ENCODE data around the gene COPS9.

COPS9 gene

DNA sequence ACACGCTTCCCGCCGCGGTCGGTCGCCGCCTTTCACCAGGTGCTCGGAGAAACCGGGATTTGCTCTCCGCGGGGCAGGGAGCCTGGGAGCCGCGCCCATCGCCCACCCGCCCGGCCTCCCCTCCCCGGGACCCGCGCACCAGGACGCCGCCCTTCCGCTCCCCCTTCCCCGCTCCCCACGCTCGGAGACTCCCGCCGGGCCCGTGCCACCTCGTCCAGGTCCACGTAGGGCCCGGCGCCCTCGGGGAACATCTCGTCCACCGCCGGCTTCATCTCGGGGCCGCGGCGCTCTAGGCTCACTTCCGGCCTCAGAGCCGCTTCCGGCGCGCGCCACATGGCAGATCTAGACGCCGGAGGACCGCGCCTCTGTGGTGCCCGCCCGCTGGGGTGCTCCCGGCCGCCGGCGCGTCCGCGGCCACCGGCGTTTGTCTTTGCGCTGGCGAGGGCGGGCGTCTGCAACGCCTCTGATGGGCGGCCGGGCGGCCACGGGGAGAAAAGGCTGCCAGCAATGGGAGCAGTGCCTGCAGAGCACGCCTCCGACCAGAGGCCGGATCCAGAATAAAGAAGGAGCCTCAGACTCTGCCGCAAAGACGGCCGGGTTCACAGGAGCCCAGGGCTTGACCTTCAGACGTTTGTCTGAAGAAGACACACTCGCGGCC is at the start of gene COPS9:
TSS of gene COPS9 (minus strand) at position 293 of the 658 bp plus-strand sequence. CDS start at position 272, 21 bp downstream.
- in situ Hi-C loops (cut with HindIII; ENCODE audit: low sequenced_read_pairs): no loop called here

DNA sequence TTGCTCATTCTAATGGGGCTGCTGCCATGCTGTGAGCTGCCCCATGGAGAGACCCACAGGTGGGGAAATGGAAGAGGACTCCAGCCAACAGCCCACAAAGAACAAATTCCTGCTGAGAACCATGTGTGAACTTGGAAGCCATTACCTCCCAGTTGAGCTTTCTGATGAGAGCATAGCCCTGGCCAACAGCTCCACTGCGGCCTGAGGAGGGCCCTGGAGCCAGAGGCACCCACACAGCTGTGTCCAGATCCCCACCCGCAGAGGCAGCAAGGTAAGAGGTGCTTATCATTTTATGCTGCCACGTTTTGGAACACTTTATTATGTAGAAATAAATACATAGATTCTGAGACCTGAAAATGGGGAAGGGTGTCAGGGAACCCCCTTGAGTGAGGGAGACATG is 48.6 kb upstream of the COPS9 start:
- in situ Hi-C loops (cut with HindIII; ENCODE audit: low sequenced_read_pairs): no loop called here

DNA sequence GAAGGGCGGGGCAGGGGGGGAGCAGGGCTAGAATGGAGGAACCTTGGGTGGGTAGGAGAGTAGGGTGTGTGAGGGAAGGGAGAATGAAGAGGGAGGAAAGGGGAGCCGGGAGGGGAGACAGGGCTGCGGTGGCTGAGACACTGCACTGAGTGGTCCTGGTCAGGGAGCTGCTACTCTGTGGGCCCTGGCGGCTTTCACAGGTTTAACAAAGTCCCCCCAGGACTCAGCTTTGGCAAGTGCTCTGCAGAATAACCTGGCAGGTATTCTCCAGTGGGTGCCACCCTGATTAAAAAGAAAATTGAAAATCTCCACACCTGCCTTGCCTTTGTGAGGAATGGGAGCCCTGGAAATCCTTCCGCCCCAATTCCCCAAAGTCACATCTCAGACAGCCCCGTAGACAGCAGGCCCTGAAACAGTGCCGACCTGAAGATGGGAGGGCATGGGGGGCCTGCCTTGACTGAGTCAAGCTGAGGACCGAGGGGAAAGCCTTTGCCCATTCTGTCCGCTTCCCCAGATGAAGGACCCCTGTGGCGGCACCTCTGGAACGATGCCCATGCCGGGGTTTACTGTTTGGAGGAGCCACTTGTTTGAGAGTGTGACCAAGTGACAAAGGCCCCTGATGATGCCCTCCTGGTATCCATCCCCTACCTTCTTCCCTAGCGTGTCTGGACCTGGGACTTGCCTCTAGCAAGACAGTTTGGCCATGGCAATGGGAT is 47.9 kb upstream of the COPS9 start:
- in situ Hi-C loops (cut with HindIII; ENCODE audit: low sequenced_read_pairs): no loop called here

DNA sequence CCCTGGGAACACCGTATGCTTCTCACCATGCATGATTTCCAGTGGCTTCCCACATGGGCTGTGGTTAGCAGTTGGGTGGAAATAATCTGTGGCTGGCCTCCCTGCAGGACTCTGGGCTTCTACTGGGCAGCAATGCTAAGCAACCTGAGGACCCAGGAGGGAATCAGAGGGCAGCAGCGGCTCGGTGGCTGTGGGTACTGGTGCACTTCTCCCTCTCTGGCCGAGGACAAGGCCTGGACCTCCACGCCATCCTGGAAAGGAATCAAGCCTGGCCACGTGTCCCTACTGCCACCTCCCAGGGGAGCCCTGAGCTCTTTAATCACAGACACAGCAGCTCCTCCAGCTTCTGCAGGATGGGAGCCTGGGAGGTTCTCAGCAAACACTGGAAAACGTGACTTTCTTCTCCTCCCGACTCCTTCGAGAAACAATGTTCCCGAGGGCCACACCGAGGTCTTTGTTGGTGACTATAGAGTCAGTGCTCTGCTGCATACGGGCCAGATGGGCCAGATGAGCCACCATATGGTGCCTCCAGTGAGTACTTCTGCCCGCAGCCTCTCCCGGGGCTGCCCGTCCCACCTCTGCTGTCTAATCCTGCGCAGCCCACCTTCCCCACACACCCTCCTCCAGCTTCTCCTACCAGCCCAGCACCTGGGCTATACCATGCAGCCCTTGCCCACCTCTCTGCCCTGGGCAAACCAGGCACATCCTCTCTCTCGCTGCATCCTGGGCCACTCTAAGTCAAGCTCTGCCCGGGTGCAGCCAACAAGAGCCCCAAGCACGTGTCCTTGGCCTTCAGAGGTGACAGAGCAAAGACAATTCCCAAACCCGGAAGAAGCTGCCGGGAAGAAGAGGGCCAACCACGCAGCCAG is 47.1 kb upstream of the COPS9 start:
- in situ Hi-C loops (cut with HindIII; ENCODE audit: low sequenced_read_pairs): no loop called here

DNA sequence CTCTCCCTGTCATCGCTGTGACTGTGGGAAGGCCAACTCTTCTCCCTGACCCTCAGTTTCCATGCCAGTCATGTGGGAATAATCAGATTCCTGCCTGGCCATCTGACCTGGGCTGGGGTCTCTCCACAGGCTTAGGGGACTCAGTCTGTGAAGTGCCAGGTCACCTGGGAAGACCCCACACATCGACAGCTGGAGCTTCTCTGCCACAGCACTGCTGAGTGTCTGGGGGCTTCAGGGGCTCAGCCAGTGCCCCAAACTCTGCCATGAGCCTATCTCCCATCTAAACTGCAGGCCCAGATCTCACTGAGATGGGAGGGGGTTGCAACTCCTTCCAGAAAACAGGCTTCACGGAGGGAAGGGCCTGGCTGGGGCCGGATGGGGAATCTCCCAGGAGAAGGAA is 46.4 kb upstream of the COPS9 start:
- in situ Hi-C loops (cut with HindIII; ENCODE audit: low sequenced_read_pairs): no loop called here

DNA sequence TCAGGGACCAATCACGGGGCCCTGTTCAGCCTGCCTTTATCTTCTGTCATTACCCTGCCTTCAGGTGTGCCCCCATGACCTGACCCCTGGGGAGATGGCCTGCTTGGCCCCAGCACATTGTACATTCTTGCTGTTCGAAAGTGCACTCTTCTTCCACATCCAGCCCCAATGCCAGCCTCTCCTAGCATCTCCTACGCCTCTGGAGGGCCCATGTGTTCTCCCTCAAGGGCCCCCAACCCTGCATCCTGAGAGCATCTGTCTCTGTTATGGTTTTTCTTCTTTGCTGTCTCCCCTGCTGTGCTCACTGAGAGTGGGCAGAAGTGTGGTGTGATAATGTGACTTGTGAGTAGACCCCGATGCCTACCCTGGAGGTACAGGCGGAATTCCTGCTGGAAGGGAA is 45.9 kb upstream of the COPS9 start:
- in situ Hi-C loops (cut with HindIII; ENCODE audit: low sequenced_read_pairs): no loop called here

DNA sequence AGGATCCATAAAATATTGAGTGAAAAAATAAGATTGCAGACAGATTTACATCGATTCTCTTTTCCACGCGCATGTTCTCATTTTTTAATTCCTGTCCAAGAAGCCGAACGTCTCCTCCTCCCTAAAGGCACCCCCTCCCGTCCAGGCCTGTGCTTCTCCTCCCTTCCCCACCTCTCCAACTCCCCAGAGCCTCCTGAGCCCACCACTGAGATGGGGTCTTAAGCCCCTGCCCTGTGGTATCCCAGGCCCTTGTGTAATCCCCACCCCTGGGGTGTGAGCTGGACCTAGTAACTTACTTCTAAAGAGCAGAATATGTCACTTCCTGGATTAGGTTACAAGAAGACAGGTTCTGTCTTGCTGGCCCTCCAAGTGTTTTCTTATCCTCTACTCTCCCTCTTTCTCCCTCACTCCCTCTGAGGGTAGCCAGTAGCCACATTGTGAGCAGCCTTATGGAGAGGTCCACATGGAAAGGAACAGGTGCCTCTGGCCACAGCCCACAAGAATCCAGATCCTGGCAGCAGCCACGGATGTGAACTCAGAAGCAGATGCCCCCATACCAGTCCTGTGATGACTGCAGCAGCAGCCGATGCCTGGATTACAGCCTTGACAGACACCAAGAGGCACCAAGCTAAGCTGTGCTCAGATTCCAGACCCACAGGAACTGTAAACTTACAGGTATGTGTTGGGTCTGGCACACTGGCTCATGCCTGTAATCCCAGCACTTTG is 44.0 kb upstream of the COPS9 start:
- in situ Hi-C loops (cut with HindIII; ENCODE audit: low sequenced_read_pairs): no loop called here

DNA sequence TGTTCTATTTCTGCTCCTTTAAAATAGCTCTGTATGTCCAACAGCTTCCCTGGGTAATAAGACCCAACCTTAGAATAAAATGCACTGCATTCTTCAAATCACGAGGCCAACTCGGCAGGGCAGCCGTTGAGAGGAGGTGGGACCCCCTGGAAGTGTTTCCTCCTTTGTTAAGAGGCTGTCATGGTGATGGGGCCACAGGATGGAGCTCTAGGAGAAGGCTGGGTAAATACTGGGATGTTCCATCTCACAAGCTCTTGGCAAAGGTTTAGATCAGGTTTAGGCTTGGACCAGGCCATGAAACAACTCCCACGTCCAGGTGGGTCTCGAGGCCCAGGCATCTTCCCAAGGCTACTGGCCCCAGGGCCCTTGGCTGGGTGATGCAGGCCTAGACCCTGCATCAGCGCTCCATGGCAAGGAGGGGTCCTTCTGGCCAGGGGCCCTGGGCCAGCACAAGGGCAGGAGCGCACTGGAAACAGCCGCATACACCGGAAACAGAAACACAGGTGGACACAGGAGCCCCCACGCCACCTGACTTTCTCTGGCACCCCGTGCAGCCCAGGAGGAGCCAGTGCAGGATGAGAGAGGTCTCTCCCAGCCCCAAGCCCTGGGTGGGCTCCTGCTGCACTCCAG is 43.2 kb upstream of the COPS9 start:
- in situ Hi-C loops (cut with HindIII; ENCODE audit: low sequenced_read_pairs): no loop called here

DNA sequence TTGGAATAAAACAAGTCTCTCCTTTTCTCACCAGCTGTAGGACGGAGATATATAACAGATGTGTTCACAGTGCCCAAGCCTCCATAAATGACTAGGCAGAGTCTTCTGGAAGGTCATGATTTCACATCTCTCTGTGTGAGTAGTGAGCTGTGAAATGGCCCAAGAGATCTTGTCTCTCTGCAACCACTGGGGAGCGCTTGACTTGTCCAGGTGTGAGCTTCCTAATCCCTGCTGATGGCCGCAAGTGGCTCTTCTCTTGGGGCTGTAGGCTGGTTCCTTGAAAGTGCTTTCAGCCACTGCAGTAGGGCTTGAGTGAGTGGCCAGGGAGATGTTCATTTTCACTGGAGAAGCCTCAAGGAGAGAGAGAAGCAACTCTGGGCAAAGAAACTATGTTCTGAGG is 42.5 kb upstream of the COPS9 start:
- in situ Hi-C loops (cut with HindIII; ENCODE audit: low sequenced_read_pairs): no loop called here

DNA sequence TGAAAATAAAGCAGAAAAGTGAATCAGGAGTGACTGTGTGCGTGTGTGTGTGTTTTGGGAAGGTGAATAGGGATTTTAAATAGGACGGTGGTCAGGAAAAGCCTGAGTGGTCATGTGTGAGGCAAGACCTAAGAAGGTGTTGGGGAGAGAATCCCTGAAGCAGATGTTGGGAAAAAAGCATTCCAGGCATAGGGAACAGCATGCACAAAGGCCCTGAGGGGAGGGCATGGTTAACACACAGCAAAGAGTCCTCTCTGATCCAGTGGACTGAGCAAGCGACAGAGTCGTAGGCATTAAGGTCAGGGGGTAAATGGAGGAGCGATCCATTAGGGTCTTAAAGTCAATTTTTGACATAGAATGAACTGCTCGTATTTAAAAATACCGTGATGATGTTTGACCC is 38.4 kb upstream of the COPS9 start:
- in situ Hi-C loops (cut with HindIII; ENCODE audit: low sequenced_read_pairs): no loop called here

DNA sequence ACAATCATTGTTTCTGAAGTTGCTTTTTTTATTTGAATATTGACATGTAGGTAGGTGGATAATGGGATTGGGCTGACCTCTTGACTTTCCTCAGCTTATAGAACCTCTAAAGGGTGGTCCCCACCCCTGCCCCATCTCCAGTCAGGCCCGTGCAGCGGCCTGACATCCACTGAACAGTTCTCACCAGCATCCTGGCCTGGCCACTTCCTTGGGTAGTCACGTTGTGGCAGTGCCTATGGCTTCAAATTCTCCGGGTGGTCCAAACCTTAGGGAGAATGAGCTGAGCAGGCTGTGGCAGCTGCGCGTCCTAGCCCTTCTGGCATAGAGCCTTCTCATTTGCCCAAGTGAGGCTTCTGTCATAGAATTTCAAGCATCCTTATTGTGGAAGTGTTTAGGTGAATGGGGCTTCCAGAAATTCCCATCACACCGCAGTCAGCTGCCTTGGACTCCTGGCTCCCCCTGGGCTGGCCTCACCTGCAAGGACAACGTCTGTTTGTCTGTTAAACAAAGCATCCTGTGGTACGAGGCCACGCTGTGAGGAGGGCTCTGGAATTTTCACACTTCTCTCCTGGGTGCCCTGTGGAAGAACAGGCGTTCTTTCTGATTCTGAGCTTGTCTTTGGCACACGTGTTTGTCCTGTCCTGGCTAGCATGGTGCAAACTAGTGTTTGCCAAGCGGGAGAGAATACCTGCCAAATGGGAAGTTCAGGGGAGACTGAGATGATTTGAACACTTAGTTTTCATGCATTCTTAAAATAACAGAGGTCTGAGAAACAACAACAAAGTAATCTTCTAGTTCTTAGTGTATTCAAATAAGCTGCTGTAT is 36.2 kb upstream of the COPS9 start:
- in situ Hi-C loops (cut with HindIII; ENCODE audit: low sequenced_read_pairs): no loop called here

DNA sequence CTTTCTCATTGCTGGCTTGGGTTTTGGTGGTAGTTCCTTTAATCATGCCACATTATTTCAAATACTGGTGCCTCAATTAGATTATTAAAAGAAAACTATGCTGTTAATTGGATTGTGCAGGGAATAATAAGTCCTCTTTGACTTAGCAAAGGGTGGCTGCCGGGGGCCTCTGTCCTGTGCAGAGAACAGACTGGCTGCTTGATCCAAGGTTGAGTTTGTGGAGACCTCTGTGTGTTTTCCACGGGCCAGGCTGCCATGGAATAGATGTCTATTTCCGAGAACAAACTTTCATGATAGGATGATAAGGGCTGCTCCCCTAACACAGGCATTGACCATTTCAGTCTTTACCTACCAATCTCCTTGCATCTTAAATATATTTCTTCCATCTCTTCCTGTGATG is 34.8 kb upstream of the COPS9 start:
- in situ Hi-C loops (cut with HindIII; ENCODE audit: low sequenced_read_pairs): no loop called here

DNA sequence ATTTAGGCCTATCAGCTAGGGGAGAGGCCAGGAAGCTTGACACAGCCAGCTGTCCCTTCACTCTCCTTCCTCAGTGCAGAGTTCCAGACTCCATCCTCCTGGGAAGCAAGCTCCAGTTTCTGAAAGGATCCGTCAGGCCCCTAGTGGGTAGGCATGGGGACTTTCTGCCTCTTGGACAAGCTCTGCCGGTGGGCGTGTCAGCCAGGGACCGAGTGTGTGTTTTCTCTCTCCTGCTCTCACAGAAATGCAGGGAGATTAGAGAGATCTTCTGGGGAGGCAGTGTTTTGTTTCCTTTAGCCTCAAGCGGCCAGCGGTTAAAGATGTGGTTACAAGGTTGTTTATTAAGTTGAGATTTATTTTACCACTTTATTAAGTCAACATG is 34.2 kb upstream of the COPS9 start:
- in situ Hi-C loops (cut with HindIII; ENCODE audit: low sequenced_read_pairs): no loop called here

DNA sequence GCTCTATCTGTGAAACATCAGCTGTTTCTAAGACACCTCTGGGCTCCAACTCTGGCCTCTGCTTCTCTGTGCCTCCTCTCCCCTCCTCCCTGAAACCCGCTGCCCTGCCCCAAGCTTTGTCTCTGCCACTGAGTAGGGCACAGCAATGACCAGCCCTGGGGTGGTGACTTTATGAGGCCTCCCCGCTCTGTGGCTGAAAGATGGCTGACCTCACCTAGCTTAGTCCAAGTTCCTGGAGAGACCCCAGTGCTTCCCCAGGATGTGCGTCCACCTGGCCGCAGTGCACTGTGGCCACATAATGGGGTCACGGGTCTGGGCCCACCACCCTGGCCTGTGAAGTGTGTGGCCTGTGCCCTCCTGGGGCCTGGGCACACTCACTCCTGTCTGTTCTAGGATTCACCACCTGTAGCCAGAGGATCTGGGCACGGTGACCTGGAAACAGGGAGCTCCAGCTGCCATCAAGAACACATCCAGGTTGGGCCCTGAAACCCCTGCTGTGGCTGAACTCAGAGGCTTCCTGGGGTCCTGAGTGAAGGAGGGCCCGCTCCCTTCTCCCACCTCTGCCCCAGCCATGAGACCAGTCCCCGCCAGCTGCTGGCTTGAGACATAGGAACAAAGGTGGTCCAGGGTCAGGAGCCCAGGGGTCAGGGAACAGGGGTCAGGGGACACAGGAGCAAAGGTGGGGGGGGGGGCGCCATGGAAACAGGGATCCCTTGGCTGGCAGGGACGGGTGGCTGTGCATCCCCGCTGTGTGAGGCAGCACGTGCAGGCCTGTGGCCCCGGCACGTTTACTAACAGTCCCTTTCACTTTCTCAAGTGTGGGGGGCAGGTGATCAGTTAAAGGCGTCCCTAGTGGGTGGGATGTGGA is 33.6 kb upstream of the COPS9 start:
- in situ Hi-C loops (cut with HindIII; ENCODE audit: low sequenced_read_pairs): no loop called here

DNA sequence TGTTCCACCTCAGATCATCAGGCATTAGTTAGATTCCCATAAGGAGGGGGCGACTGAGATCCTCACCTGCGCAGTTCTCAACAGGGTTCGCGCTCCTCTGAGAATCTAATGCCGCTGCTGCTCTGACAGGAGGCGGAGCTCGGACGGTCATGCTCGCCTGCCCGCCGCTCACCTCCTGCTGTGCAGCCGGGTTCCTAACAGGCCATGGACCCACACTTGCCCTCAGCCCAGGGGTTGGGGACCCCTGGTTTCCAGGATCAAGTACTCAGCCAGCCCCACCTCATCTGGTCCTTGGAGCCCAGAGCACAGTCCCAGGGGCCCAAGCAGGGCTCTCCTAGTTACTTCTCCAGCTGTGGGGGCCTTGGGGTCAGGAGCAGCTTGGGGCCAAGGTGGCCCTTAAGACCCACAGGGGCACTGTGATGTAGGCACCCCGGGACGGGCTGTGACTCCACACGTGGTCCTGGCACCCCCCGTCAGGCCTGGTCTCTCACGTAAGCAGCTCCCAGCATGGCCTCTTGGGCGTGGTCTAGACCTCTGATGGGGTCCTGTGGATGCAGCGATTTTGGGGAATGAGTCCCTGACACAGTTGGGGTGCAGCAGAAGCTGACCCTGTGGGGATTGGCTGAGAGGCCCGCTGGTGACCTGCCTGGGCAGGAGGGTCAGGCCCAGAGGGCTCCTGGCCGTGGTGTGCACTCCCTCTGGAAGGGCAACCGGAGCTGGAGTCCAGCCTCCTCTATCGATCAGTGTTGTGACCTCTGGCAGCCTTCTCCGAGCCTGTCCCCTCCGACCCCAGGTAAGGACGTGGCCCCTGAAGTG is 32.6 kb upstream of the COPS9 start:
- in situ Hi-C loops (cut with HindIII; ENCODE audit: low sequenced_read_pairs): no loop called here

DNA sequence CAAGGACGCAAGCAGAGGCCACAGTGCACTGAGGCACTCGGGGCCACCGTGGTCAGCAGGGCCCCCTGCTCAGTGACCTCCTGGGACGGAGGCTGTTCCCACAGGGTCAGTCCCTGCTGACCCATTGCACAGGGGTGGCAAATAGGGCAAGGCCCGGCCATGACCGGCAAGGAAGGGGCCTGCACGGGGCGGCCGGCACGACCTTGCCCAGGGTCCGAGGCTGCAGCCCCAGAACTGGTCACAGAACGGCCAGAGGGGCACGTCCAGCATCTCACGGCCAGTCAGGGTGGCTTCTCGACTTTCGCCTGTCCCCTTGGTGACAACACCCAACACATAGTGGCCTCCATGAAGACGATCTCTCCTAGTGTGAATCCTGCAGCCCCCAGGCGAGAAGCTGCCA is 31.9 kb upstream of the COPS9 start:
- in situ Hi-C loops (cut with HindIII; ENCODE audit: low sequenced_read_pairs): no loop called here

DNA sequence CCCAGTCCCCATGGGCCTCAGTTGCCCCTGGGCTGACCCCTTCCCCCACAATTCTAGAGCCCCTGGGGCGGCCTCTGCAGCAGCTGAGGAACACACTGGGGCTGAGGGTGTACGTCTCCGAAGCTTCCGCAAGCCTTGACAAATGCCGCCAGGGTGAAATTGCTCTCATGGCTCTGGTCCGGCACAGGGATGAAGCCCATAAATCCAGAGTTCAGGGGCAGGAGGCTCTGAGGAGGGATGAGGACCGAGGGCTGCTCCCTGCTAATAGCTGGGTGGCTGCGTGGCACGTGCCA is 31.4 kb upstream of the COPS9 start:
- in situ Hi-C loops (cut with HindIII; ENCODE audit: low sequenced_read_pairs): no loop called here

Data from DLD1 (cell line).